ENCODE measurements around the gene DNASE1.

DNA sequence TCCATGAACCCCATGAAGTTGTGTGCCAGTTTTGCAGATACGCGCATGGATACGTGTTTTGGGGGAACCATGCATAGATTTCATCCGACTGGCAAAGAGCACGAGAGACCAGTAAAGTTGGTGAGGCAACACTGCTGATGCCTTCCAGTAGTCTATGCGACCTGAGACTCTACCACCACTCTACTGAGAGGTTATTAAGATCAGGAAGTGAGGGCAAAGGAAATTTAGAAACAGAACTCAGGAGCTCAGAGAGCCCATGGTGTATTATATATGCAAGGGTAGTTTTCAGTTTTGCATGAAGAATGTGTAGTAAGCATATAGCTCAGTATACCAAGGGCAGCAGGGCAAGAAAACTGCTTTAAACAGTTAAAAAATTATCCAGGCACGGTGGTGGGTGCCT, 47.3 kb upstream of the DNASE1 start:
- TF ChIP-seq, protein P1, sequence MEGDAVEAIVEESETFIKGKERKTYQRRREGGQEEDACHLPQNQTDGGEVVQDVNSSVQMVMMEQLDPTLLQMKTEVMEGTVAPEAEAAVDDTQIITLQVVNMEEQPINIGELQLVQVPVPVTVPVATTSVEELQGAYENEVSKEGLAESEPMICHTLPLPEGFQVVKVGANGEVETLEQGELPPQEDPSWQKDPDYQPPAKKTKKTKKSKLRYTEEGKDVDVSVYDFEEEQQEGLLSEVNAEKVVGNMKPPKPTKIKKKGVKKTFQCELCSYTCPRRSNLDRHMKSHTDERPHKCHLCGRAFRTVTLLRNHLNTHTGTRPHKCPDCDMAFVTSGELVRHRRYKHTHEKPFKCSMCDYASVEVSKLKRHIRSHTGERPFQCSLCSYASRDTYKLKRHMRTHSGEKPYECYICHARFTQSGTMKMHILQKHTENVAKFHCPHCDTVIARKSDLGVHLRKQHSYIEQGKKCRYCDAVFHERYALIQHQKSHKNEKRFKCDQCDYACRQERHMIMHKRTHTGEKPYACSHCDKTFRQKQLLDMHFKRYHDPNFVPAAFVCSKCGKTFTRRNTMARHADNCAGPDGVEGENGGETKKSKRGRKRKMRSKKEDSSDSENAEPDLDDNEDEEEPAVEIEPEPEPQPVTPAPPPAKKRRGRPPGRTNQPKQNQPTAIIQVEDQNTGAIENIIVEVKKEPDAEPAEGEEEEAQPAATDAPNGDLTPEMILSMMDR (IDR thresholded peaks at IDR 0.05 in 4 of 5, conservative IDR thresholded peaks at IDR 0.05 in 1 of 5), result no peak
- TF ChIP-seq POLR2A (IDR thresholded peaks at IDR 0.05), result no peak

All from gastrocnemius medialis (tissue), 4 donors.